GM18511 (cell line): ENCODE results near the gene TEX44.

Source experiments
- ATAC-seq: cut with Tn5 transposase; IDR thresholded peaks from one replicate; pipeline ENCODE4 v1.9.1; 2021; ENCODE audit warnings: mild to moderate bottlenecking, moderate library complexity; ENCODE audit not compliant: unreplicated experiment

TEX44 gene

GRCh38 chr2:231632559-231633142 lies 40.0 kb downstream of the TEX44 start:
- ATAC-seq = no peak

- ATAC-seq = no peak
These were observed 40.7 kb downstream of the TEX44 start for GRCh38 chr2:231633241-231633976.

- no peak for ATAC-seq
These were observed 41.7 kb downstream of the TEX44 start for GRCh38 chr2:231634412-231634811.

GRCh38 chr2:231634951-231635875 lies 42.5 kb downstream of the TEX44 start:
- ATAC-seq = no peak

- ATAC-seq = no peak
These were observed 47.6 kb downstream of the TEX44 start for GRCh38 chr2:231640241-231640640.

GRCh38 chr2:231640641-231641111 lies 48.0 kb downstream of the TEX44 start:
- no peak for ATAC-seq

GRCh38 chr2:231642631-231643494 lies 50.2 kb downstream of the TEX44 start:
- ATAC-seq = peak; percentile 75

GRCh38 chr2:231643495-231643888 lies 50.8 kb downstream of the TEX44 start:
- ATAC-seq = no peak
